Femur (tissue), 1 donor: ENCODE results near the gene THSD7A.

Experiments
- DNase-seq: peaks from one replicate; pipeline ENCODE4 v3.0.0-alpha.2; 2017

The THSD7A gene

DNA sequence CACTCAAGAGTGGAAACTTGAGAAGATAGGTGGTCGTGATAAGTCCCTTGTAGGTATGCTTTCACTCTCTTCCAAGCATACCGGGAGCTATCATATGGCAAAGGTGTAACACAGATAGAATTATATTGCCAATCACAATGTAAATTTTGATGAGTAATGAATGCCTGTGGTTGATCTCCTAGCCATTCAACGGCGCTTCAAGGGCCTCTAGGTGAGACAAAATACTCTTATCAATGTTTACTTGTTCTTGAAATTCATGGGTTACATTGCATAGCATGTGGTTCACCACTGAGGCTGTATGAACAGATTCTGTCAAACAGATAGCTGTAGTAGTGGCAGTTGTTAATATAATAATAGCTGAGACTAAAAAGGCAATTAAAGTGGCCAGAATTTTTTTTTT lies 82.4 kb downstream of the THSD7A start:
- no peak for DNase-seq

DNA sequence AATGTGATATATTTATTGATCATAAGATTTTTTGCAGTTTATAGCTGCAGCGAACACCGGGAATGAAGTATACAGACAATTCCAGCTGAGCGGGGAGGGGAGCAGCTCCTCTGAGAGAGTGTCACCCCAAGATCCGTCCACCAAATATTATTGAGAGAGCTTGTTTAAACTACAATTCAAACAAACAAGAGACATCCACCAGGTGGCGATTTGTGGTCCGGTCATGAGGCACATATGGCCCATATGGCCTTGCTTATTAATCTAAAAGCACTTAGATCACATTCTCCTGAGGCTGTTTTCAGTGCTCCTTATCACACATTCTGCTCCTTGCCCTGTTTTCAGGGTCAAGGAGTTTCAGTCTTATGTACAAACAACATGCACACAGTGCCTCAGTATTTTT lies 83.1 kb downstream of the THSD7A start:
- DNase-seq = no peak

DNA sequence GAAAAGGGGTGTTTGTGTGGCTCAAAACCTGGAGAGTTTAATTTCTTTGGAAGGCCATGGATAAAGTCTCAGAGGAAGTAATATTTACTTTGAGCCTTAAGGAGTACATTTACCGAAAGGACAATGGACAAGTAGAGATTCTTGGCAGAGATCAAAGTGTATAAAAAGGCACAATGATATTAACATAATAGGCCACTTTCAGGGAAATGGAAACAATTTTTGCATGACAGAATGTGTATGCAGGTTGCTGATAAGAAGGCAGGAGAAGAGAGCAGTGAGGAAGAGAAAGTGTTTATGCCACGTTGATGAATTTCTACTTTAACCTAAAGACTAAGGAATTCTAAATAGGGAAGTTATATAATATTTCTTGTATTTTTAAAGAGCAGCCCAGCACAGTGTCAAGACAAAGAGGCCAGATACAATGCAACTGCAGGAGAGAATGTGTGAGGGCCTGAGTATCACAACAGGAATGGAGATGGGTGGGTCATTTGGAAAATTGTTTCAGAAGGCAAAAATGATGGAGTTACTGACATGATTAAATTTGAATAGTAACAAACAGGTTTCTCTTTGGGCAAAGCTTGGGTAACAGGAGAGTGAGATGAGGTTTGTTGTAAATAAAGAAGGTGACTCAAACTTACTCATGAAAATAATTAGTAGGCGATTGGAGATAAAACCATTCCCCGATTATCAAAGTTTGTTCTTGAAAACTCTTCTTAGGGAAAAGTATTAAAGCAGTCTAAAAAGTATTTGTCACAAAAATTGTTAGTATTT lies 84.1 kb downstream of the THSD7A start:
- no peak for DNase-seq

DNA sequence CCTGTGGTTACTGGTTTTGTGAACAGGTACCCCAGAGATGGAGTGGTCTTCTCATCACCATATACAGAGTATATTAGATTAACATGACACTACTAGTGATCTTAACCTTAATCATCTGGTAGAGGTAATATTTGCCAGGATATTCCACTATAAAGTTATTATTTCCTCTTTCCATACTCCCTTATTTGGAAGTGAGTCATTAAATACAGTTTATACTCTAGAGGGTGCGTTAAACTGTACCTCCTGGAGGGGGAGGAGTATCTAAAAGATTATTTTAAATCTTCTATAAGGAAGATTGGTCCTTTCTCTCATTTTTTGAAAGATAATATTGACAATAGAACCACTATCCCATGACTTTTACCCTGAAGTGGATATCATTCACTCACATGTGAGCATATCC lies 85.4 kb downstream of the THSD7A start:
- no peak for DNase-seq

DNA sequence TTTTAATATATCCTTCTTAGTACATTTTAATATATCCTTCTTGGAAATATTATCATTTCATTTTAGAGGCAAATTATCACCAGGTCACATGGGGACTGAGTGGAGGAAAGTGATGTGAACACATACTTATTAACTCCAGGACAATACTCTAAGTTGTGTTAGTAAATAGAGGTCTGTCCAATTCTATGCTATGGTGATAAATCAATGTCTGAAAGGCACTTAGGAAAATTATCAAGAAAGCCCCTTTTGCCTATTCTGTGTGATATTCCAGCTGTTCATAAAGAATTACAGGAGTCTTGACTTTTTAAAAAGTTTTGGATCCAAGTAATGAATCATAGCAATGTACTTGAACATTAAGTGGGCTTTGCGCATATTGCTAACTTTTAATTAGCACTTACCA lies 88.5 kb downstream of the THSD7A start:
- DNase-seq = no peak

DNA sequence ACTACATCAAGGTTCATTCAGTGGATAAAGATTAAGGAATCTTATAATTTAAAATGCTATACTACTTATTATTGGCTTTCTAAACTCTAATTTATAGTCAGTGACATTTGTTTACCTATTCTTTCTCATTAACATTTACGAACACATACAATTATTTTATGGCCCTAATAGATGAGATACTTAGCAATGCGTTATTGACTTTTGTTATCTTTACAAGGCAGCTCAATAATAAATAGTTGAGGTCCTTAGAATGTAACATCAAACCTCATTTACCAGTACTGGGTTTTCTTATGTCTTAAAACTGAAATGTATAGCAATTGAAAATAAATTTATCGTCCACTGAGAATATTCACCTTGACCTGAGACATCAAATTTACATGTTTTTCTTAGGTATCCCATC lies 89.0 kb downstream of the THSD7A start:
- DNase-seq = no peak

DNA sequence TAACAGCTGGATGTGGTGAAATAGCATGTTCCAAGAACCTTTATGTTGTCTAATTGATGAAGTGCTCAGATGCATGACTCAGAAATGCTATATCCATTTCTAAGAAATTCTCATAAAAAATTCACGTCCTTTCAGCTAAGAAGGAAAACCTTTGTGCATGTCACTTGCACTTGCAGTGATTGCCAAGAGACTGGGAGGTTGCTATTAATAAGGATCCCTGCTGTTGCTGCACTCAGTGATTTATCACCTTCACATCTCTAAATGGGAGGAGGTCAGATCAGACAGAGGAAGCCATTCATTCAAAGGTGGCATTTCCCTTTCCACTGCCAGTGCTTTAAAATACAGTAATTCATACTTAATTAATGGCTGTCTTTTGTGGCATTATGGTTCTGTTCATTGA lies 89.5 kb downstream of the THSD7A start:
- DNase-seq = no peak

DNA sequence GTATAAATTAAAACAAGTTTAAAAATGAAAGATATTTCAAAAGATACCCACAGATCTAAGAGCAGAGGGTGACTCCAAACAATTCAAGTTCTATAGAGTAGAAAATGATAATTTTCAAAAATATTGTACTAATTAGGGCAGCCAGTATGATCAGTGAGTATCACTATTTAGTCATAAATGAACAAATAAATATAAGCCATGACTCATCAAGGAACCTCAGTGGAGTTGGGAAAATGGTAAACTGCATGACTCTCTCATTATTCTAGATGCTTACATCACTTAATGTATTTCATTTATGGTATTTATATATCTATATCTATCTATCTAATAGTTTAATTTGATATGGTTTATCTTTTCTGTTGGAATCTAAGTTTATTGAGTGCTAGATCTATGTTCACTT lies 94.3 kb downstream of the THSD7A start:
- DNase-seq = no peak

DNA sequence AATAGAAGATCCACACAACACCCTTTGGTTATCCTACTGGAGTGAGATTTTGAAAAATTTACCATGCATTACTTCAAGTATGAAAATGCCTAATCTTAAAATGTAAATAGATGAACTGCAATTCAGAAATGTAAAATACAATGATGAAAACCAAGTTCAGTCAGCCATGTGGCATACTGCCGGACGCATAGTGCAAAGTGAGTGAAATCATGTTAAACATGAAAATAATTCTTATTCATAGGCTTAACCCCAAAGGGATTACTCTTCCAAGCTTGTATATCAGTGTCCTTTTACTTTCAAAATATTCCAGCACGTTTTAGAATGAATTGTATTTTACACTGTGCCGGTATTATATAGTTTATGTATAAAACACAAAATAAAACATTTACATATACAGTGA lies 99.8 kb downstream of the THSD7A start:
- no peak for DNase-seq

DNA sequence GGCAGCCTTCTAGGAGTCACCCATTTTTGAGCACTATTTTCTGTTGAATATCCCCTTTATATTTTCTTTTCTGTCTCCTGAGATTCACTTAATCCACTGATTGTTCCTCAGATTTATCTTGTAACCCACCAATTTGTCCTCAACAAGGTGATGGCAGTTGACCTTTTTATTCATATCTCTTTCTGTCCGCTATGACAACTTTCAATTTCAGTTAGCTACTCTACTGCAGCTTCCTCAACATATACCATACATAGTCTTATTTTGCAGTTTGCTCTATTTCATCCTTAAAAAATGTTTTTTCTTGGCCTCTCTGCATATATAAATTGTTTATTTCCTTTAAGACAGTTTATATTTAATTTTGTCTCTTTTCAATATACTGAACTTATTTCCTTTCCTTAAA lies 101.3 kb downstream of the THSD7A start:
- DNase-seq = no peak

DNA sequence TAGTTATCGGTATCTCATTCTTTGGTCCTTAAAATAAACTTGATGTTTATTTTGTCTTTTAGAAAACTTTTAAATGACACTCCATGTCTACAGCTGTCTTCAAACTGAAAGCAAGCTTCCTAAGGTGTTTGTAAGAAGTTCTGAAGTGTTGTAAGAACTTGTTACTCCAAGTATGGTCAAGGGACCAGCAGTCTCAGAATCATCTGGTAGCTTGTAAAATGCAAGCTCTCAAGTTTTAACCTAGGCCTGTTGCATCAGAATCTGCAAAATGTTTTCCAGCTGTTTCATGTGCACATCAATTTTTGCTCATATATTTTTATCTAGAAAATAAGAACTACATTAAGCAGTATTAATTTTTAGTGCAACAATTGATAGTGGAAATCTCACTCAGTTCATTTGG lies 104.1 kb downstream of the THSD7A start:
- no peak for DNase-seq

DNA sequence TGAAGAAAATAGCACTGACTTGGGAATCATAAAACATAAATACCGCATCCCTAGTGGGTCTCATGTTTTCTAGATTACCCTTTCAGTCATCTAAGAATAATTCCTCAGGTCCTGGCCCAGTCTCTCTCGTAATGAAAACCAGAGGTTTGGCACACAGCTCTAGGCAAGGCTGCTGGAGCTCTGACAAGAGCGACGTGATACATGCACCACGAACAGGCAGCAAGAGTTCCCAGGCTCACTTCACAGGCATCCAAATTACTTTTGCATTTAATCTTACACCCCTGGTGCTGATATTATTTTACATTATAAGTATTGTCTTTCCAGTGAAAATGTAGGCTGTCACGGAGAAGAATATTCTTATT lies 105.2 kb downstream of the THSD7A start:
- peak; percentile 88 for DNase-seq

DNA sequence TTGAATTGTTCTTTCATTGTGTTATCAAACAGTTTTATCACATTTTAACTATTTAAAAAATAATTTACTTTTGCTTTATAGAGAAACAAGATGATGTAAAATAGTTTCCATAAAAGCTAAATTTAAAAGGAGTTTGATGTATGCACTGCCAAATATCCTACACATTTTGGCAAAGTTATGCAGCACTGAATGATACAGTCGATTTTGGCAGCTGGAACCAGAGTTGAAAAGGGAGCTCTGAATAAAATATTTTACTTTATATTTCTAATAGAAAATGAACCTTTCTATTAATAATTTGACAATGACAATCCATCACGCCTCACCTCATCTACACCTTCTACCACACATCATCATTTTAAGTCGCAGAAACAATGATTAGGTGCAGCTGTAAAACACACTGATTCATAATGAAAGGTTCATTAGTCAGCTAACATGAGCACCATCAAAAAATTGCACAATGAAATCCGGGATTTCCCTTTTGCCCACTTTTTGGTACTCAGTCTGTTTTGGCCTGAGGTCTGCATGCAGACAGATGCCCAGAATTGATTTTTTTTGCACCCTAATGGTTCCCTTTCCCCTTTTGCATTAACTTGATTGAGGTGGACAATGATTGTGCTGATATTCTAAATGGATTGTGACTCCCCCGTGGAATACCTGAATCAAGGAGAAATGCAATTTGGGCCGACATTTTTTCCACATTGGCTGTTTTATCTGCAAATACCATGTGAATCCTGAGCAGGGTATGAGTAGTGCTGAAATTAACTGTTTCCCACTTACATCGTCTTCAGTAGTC lies 105.8 kb downstream of the THSD7A start:
- peak; percentile 24 for DNase-seq

DNA sequence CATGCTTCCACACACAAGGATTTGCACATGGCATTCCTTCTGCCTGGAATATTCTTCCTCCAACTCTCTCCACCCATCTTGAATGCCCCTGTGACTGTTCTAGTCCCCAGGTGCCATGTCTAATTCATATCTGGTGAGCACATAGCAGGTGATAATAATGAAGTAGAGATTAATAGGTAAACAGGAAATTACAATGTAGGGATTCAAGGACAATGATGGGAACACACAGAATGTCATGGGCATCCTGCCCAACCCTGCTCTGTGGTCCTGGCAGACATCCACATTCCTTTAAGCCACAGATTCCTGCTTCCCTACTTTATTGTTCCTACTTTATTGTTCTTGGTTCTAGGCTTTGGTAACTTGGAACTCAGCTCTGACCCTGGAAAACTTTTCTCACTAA lies 115.8 kb downstream of the THSD7A start:
- DNase-seq = no peak

DNA sequence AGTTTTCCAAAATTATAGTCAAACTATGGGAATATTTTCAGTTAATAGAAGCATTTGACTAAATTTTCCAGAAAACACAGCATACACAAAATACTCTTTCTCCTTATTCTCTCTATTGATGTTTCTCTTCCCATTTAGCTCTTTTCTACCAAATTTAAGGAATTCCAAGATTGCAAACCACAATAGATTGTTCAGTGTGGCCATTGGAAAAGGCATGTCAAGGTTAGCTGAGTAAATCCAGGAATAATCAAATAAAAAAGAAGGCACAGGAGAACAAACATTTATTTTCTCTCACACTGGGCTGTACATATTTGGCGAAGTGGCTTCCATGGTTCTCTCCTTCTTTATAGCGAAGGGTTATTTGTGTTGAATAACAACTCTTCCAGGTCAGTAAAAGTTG lies 117.3 kb downstream of the THSD7A start:
- no peak for DNase-seq

DNA sequence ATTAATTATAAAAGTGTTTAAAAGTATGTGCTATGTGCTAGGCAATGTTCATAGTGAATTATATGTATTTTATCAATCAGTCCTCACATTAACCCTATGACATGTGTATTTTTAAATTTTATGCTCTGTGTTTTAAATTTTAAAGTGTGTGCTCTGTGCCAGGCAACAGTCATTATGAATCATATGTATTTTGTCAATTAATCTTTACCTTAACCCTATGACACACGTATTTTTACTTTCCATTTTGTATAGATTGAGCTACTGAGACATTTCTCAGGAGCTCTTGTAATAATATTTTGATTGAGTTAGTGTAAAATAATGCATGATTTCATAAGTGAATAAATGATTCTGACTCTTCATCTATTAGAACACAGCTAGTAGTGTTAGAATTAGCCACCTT lies 117.8 kb downstream of the THSD7A start:
- DNase-seq = no peak

DNA sequence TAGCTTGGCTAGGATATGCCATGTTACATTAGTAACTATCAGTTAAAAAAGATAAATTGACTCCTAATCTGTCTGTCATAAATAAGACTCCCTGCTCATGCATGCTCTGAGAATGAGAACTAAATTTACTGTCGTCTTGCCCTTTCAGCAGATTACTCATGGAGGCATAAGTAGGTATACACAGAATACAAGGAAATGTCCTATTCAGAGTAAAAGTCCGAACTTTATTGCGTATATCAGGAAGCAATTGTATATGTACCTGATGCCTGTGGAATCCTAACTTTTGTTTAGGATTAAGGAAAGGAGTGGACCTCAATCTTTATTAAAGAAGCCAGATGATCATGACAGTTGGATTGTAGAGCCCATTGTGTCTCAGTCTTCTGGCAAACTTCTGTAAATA lies 118.6 kb downstream of the THSD7A start:
- no peak for DNase-seq

DNA sequence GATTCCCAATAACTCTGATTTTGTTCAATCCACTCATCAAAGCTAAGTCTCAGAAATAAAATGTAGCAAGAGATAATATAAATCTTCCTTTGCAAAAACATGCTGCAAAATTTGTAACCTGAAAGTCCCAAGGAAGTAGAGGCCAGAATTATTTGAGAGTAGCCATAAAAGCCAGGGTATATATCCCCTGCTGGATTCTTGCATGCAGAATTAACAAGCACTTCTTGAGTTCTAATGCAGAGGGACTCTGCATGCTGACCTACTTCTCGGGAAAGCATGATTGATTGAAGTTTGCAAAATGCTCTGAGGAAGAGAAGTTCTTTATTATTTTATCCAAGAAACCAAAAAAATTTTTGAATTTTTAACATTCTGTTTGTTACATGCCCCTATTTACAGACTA lies 121.6 kb downstream of the THSD7A start:
- no peak for DNase-seq

DNA sequence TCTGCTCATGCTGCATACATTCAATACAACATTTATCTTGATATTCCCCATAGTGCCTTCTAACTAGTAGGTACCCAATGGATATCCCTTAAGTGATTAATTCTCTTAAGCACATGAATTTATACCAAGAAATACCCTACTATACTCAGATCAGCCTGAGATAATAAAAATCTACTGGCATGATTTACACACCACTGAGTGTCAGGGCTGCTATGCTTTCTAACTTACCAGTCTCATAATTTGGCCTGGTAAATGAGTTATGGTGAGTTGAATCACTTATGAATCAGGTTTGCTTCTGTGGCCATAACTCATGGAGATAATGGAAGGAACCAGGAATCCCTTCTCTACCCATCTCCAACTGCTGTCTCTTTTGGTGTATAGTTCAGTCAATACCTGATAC lies 122.8 kb downstream of the THSD7A start:
- DNase-seq = no peak

DNA sequence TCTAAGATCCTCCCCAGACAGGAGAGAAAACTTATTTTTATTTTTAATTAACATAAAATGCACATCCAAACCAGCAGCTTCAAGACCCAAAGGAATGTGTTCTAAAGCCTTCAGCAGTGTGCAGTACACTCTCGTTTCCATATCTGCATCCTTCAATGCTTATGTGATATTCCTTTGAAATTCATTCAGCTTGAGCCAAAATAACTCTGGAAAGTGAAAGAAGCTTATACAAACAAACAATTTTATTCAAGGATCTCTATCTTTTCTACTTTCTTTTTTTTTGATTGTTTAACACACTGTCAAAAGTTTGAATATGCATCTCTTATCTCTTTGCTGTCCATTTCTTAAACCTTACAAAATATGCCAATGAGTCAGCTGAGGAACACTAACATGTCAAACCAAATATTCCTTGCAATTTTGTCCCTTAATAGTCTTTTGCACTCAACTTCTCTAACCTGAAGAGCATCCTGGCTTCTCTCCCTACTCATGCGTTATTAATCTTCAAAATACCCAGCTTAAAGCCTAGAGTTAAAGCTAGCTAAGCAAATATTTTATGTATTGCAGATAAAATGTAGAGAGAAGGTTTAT lies 124.3 kb downstream of the THSD7A start:
- DNase-seq = no peak

DNA sequence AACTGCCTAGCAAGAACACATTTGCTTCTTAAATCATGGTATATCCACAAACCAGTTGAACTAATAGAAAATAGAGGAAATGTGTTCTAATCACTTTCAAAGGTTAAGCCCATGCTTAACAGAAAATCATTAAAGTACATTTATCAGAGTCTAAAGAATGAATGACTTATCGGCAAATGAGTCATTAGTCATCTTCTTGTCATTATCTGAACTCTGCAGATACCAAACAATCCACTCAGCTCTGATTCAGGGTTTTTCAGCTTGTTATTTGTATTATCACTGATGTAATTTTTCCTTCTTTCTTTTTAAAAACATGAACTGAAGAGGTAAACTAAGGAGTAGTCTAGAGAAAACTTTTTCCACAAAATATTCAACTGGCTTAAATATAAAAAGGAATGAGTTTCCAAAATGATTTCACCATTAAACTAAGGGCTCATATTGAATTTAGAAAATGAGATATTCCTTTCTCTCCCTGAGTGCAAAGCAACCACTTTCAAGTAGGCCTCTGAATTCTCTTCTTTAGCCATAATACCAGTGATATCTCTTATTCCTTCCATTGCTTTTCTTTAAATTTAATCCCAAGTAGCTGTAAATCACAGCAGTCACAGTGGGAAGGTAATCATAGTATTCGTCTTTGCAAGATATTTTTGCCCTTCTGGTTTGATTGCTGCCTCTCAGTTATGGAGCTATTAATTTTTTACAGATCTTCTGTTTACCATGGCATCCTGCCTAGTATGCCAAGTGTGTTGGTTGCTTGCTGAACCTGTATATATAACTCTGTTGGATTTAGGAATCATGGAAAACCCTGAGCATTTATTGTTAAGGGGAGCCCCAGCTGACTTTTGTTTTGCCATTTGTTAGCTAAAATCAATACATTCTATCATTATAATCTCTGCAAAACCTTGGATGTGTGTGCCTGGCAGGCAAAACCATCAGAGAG lies 125.1 kb downstream of the THSD7A start:
- no peak for DNase-seq

DNA sequence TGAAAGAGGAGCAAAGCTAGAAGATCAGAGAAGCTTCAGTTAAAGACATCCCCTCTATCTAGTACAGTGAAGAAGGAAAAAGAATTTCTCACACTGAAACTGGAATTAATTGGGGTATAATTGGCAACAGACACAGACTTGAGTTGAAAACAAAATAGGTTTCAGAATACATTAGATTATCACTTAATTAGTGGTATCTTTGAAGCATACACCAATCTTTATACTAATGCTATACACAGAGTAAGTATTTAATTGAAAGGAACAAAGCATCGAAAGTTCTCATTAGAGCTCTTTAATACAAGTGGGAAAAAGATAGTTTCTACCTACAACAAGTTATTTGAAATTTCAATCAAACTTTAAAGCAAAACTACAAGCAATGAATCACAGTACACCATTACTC lies 128.2 kb downstream of the THSD7A start:
- DNase-seq = no peak

DNA sequence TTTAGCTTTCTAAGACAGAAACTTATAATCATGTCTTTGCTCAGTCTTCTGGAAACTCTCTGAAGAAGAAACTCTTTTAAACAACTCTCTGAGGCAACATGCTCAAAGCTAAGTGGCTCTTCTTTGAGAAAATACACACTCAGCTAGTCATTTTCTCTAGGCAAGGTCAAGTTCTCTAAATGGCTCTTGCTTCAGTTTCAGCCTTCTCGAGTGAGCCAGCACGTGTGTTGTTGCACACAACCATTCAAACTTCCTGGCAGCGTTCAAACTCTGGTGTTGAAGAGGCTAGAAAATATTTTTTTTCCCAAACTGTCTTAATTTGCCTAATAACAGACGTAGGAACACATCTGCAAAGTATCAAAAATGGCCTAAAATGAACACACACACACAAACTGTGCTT lies 129.1 kb downstream of the THSD7A start:
- DNase-seq = no peak
